GM18499 (cell line): ENCODE measurements around the gene NMNAT3.
"Not testable (repeated sequence)": the region's sequence is repeated elsewhere in the genome, so short reads cannot be mapped to it uniquely, and the experiment has no call there.

Source experiments
- ATAC-seq: cut with Tn5 transposase; IDR thresholded peaks from one replicate; pipeline ENCODE4 v1.9.1; 2021; ENCODE audit warnings: moderate number of reproducible peaks; ENCODE audit not compliant: insufficient read depth, unreplicated experiment

The NMNAT3 gene

GRCh38 chr3:139588450-139588849 is 89.3 kb downstream of the NMNAT3 start:
- no peak for ATAC-seq

GRCh38 chr3:139587797-139588196 is 90.0 kb downstream of the NMNAT3 start:
- ATAC-seq = no peak

GRCh38 chr3:139586420-139587017 is 91.3 kb downstream of the NMNAT3 start:
- ATAC-seq = peak; percentile 86

GRCh38 chr3:139585820-139586219 is 92.0 kb downstream of the NMNAT3 start:
- ATAC-seq = no peak

GRCh38 chr3:139583651-139584050 is 94.1 kb downstream of the NMNAT3 start:
- not testable (repeated sequence) for ATAC-seq

- no peak for ATAC-seq
Measured at GRCh38 chr3:139578783-139579182, 99.0 kb downstream of the NMNAT3 start.

- no peak for ATAC-seq
Measured at GRCh38 chr3:139577909-139578308, 99.9 kb downstream of the NMNAT3 start.

- ATAC-seq = no peak
Measured at GRCh38 chr3:139577346-139577745, 100.4 kb downstream of the NMNAT3 start.

GRCh38 chr3:139574026-139574947 is 103.5 kb downstream of the NMNAT3 start:
- ATAC-seq = no peak

GRCh38 chr3:139572847-139573672 is 104.7 kb downstream of the NMNAT3 start:
- no peak for ATAC-seq

GRCh38 chr3:139571711-139572110 is 106.1 kb downstream of the NMNAT3 start:
- ATAC-seq = no peak

GRCh38 chr3:139564294-139564861 is 113.4 kb downstream of the NMNAT3 start:
- ATAC-seq = no peak

- no peak for ATAC-seq
Measured at GRCh38 chr3:139561959-139562676, 115.7 kb downstream of the NMNAT3 start.

- no peak for ATAC-seq
Measured at GRCh38 chr3:139561255-139561817, 116.4 kb downstream of the NMNAT3 start.

- ATAC-seq = no peak
Measured at GRCh38 chr3:139560411-139560810, 117.4 kb downstream of the NMNAT3 start.

- no peak for ATAC-seq
Measured at GRCh38 chr3:139559541-139559940, 118.2 kb downstream of the NMNAT3 start.

GRCh38 chr3:139558351-139559266 is 119.2 kb downstream of the NMNAT3 start:
- no peak for ATAC-seq

GRCh38 chr3:139557041-139557440 is 120.7 kb downstream of the NMNAT3 start:
- ATAC-seq = no peak
